ENCODE measurements around the gene TRAK1. TPM values are rescaled to one million over a fixed set of nuclear protein-coding genes. Genes with fewer than 3 reads are reported as not detected.

TRAK1 gene
- total and polyA plus RNA-seq, 4 donors = 18.2 to 65.4 (median 32.5) TPM

GRCh38 chr3:42224658-42225421, 133.7 kb downstream of the TRAK1 start:
- WGBS, 2 donors = 70 to 79% methylated on average over 12 of the region's 12 CpGs
- Histone ChIP-seq H3K4me1 (ENCODE audit: control insufficient read depth in 5 of 5, insufficient read depth in 5 of 5, low read length in 5 of 5) (peaks cover 0 to 3% (median 0%) of the 10 kb centered on the region in 5 donors), H3K27ac (ENCODE audit: low read depth in 1 of 2, low read length in 1 of 2) (no peak overlapping the region), H3K9me3 (ENCODE audit: control insufficient read depth in 4 of 4, insufficient read depth in 3 of 4, low read length in 3 of 4) (peaks cover 0 to 1% (median 0%) of the 10 kb centered on the region in 4 donors), H3K36me3 (ENCODE audit: control insufficient read depth in 4 of 4, insufficient read depth in 4 of 4, low read length in 4 of 4) (peaks cover 0 to 26% (median 4%) of the 10 kb centered on the region in 4 donors), H3K9ac (ENCODE audit: insufficient read depth in 1 of 2, low read length in 2 of 2) (no peak overlapping the region), H3K4me3 (no peak overlapping the region), H3K27me3 (ENCODE audit: control insufficient read depth in 3 of 3, insufficient read depth in 3 of 3, low read length in 2 of 3) (no peaks in the 10 kb centered on the region)
- ATAC-seq (ENCODE audit: insufficient read depth, low FRiP score) (no peak), DNase-seq (no peak)
- TF ChIP-seq CTCF (IDR thresholded peaks at IDR 0.05; ENCODE audit: control extremely low read depth, extremely low read depth) = no peak

DNA sequence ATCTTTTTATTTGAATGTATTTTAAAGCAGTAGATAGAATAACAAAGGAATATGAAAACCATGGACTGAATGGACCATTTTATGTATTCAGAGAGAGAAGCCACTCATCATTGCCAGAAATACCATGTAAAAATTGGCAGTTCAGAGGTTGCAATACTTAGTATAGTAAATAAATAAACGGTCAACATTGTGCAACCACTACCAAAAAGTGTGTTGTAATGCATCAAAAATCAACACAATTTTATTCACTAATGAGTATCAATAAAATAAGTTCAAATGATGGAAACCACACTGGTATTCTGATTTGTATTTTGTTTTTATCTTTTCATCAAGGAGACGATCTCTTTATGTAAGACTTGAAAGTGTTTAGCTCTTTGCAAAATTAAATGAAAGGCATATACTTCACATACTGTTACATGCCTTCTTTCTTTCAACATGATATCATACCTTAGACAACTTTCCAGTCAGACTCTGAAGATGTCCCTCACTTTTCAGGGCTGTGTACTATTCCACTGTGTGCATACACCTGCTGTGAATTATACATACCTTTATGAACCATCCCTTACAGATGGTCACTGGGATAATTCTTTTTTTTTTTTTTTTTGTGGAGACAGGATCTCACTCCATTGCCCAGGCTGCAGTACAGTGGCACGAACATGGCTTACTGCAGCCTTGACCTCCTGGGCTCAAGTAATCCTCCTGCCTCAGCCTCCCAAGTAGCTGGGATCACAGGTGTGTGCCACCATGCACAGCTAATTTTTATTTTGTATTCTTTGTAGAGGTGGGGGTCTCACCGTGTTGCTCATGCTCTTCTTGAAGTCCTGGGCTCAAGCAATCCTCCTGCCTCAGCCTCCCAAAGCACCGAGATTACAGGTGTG, 134.6 kb downstream of the TRAK1 start:
- H3K36me3 ChIP-seq (ENCODE audit: control insufficient read depth in 4 of 4, insufficient read depth in 4 of 4, low read length in 4 of 4) = peaks cover 0 to 17% (median 4%) of the 10 kb centered on the region in 4 donors
- DNase-seq (no peak), ATAC-seq (ENCODE audit: insufficient read depth, low FRiP score) (no peak)
- WGBS, 2 donors = 90% methylated on average over 5 of the region's 5 CpGs
- no peak overlapping the region for H3K4me3 ChIP-seq
- no peak overlapping the region for H3K27ac ChIP-seq (ENCODE audit: low read depth in 1 of 2, low read length in 1 of 2)
- peaks cover 0 to 3% (median 0%) of the 10 kb centered on the region in 5 donors for H3K4me1 ChIP-seq (ENCODE audit: control insufficient read depth in 5 of 5, insufficient read depth in 5 of 5, low read length in 5 of 5)
- no peak for TF ChIP-seq CTCF (IDR thresholded peaks at IDR 0.05; ENCODE audit: control extremely low read depth, extremely low read depth)
- H3K9me3 ChIP-seq (ENCODE audit: control insufficient read depth in 4 of 4, insufficient read depth in 3 of 4, low read length in 3 of 4) = peaks cover 0 to 1% (median 0%) of the 10 kb centered on the region in 4 donors
- H3K9ac ChIP-seq (ENCODE audit: insufficient read depth in 1 of 2, low read length in 2 of 2) = no peak overlapping the region
- no peaks in the 10 kb centered on the region for H3K27me3 ChIP-seq (ENCODE audit: control insufficient read depth in 3 of 3, insufficient read depth in 3 of 3, low read length in 2 of 3)

GRCh38 chr3:42226470-42227425, 135.6 kb downstream of the TRAK1 start:
- no peak overlapping the region for H3K4me3 ChIP-seq
- H3K36me3 ChIP-seq (ENCODE audit: control insufficient read depth in 4 of 4, insufficient read depth in 4 of 4, low read length in 4 of 4) = peaks cover 0 to 13% (median 4%) of the 10 kb centered on the region in 4 donors
- H3K27ac ChIP-seq (ENCODE audit: low read depth in 1 of 2, low read length in 1 of 2) = no peak overlapping the region
- H3K9me3 ChIP-seq (ENCODE audit: control insufficient read depth in 4 of 4, insufficient read depth in 3 of 4, low read length in 3 of 4) = peaks cover 0 to 1% (median 0%) of the 10 kb centered on the region in 4 donors
- no peak overlapping the region for H3K9ac ChIP-seq (ENCODE audit: insufficient read depth in 1 of 2, low read length in 2 of 2)
- WGBS, 2 donors = 76 to 81% methylated on average over 11 of the region's 11 CpGs
- ATAC-seq (ENCODE audit: insufficient read depth, low FRiP score) (no peak), DNase-seq (no peak)
- no peak for TF ChIP-seq CTCF (IDR thresholded peaks at IDR 0.05; ENCODE audit: control extremely low read depth, extremely low read depth)
- H3K27me3 ChIP-seq (ENCODE audit: control insufficient read depth in 3 of 3, insufficient read depth in 3 of 3, low read length in 2 of 3) = no peaks in the 10 kb centered on the region
- H3K4me1 ChIP-seq (ENCODE audit: control insufficient read depth in 5 of 5, insufficient read depth in 5 of 5, low read length in 5 of 5) = peaks cover 0 to 3% (median 0%) of the 10 kb centered on the region in 5 donors

Data from lung (tissue), 12 donors.